Panc1 (cell line): ENCODE results near the gene ZNF76. TPM values are rescaled to one million over a fixed set of nuclear protein-coding genes. Genes with fewer than 3 reads are reported as not detected.

Source experiments
- ATAC-seq: fragments of 200-7000 bp; cut with Tn5 transposase; 2 replicates; pipeline ENCODE4 v1.9.1; 2020; ENCODE audit warnings: mild to moderate bottlenecking, moderate library complexity
- BruUV-seq: library from RNA; stranded (reverse); fragments of 400-500 nt; replicated peaks from 2 replicates; lab custom pipeline; 2021; lab: Mats Ljungman, UMichigan
- CTCF ChIA-PET: fragments of 300-600 bp; sonication (Branson Sonifier 250); formaldehyde crosslinking; loops from one replicate; lab custom pipeline; 2022; ENCODE audit warnings: antibody characterized with exemption; lab: Charles Lee
- POLR2A ChIA-PET: fragments of 300-600 bp; sonication (Branson Sonifier 250); formaldehyde crosslinking; loops from one replicate; lab custom pipeline; 2022; ENCODE audit warnings: antibody characterized with exemption; lab: Charles Lee
- DNase-seq: peaks from one replicate; pipeline ENCODE4 v3.0.0-alpha.2; 2010; ENCODE audit warnings: low read depth, low spot score
- H3K27ac ChIP-seq: 2 replicates; pipeline ENCODE4 v1.5.1; 2011; ENCODE audit warnings: mild to moderate bottlenecking, low read length, inconsistent platforms
- H3K27me3 ChIP-seq: fragments of 200-500 bp; sonication (Bioruptor generic); 2 replicates; pipeline ENCODE4 v1.6.0; 2014; ENCODE audit warnings: low read length, inconsistent platforms; ENCODE audit not compliant: control insufficient read depth, insufficient read depth
- H3K36me3 ChIP-seq: fragments of 200-500 bp; sonication (Bioruptor generic); 2 replicates; pipeline ENCODE4 v1.5.1; 2014; ENCODE audit warnings: inconsistent platforms, mild to moderate bottlenecking, low read length, moderate library complexity; ENCODE audit not compliant: control insufficient read depth, insufficient read depth
- H3K4me1 ChIP-seq: 2 replicates; pipeline ENCODE4 v1.5.1; 2011; ENCODE audit warnings: inconsistent platforms, mild to moderate bottlenecking, low read length, moderate library complexity; ENCODE audit not compliant: control insufficient read depth, insufficient read depth
- H3K4me3 ChIP-seq, 2 experiments: 2 replicates each; pipeline ENCODE4 v1.5.1; 2011 to 2012; ENCODE audit warnings: low read depth in 2 of 2, low read length in 2 of 2, mild to moderate bottlenecking in 2 of 2, inconsistent platforms in 1 of 2, moderate library complexity in 1 of 2
- H3K9me3 ChIP-seq: fragments of 200-500 bp; sonication (Bioruptor generic); 2 replicates; pipeline ENCODE4 v1.5.1; 2014; ENCODE audit warnings: low read depth, mild to moderate bottlenecking, inconsistent platforms, low read length, moderate library complexity; ENCODE audit not compliant: control insufficient read depth, insufficient read depth
- POLR2AphosphoS5 ChIP-seq: IDR thresholded peaks from 2 replicates; pipeline ENCODE4 v1.6.1; 2012; ENCODE audit warnings: mild to moderate bottlenecking, low read depth, low read length, moderate library complexity
- SIN3A ChIP-seq: IDR thresholded peaks from 2 replicates; pipeline ENCODE4 v1.6.1; 2012; ENCODE audit warnings: low read depth, mild to moderate bottlenecking, low read length, moderate library complexity, borderline replicate concordance; ENCODE audit not compliant: insufficient read depth
- TCF7L2 ChIP-seq: IDR thresholded peaks from 2 replicates; pipeline ENCODE4 v1.6.1; 2011; ENCODE audit warnings: mild to moderate bottlenecking, low read depth, low read length, inconsistent platforms
- in situ Hi-C: cut with HindIII; loops from 2 replicates; pipeline ENCODE4 v1.10.0; 2016; ENCODE audit warnings: low sequenced_read_pairs, low pct_unique_long_range_greater_than_20kb
- intact Hi-C: fragments of 100-400 bp; cut with micrococcal nuclease; formaldehyde crosslinking; loops from one replicate; pipeline ENCODE4 v1.10.0; 2022; ENCODE audit not compliant: unreplicated experiment
- total RNA-seq: library from RNA; stranded (reverse); gene quantifications from one replicate; pipeline ENCODE4 v1.2.1, GENCODE V29; 2021; ENCODE audit not compliant: unreplicated experiment
- TF ChIP-seq, protein P1 (sequence below), 2 experiments: IDR thresholded peaks; 2 replicates each; pipeline ENCODE4 v1.6.1; 2011 to 2012; ENCODE audit warnings: low read depth in 2 of 2, control low read depth in 1 of 2, low read length in 1 of 2, mild to moderate bottlenecking in 1 of 2, moderate library complexity in 1 of 2; ENCODE audit not compliant: insufficient read depth in 1 of 2
- TF ChIP-seq, protein P2 (sequence below): fragments of 450-650 bp; IDR thresholded peaks from 2 replicates; pipeline ENCODE4 v1.5.1; 2017; ENCODE audit warnings: mild to moderate bottlenecking

The ZNF76 gene
- total RNA-seq, 1 experiment from 2014 or later: 41.5 TPM

DNA sequence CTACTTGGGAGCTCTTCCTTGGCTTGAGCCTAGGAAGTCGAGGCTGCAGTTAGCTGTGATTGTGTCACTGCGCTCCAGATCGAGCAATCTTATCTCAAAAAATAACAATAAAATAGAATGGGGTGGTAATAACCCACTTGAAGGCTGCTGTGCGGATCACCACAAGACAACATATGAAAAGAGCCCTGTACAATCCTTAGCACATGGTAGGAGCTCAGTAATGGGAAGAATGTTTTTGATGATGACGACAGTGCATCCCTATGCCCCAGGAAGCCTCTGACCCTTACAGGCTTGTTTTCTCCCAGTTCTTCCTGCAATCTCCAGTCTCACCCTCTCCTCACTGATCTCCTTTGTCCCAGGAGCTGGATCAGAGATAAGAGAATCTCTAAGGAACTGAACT lies 30.2 kb upstream of the ZNF76 start:
- no TSS peak for BruUV-seq
- ChIA-PET POLR2A (interaction anchor here (0.5 to 0.6 kb wide), 3 partner anchors 42 to 1426 kb away, joined by 3 to 12 read pairs (median 5); partner anchors contain the start of gene MLN), CTCF (no interaction called here)

DNA sequence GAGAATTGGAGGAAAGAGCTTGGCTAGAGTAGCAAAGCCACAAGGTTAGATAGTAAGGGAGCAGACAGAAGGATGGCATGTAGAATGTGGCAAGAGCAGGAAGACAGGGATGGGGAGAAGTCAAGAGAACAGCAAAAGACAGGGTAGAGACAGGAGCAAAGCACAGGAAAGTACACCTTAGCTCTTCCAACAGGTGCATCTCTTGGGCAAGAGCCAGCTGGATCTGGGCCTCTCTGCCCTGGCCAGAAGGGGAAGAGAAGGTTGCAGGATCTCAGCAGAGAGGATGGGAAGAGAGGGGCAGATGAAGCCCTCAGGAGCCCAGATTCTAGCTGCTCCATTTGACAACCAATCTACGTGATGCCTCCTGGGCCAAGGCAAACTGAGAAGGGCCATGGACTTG lies 29.0 kb upstream of the ZNF76 start:
- TF ChIP-seq TCF7L2: no peak
- TF ChIP-seq, protein P1, sequence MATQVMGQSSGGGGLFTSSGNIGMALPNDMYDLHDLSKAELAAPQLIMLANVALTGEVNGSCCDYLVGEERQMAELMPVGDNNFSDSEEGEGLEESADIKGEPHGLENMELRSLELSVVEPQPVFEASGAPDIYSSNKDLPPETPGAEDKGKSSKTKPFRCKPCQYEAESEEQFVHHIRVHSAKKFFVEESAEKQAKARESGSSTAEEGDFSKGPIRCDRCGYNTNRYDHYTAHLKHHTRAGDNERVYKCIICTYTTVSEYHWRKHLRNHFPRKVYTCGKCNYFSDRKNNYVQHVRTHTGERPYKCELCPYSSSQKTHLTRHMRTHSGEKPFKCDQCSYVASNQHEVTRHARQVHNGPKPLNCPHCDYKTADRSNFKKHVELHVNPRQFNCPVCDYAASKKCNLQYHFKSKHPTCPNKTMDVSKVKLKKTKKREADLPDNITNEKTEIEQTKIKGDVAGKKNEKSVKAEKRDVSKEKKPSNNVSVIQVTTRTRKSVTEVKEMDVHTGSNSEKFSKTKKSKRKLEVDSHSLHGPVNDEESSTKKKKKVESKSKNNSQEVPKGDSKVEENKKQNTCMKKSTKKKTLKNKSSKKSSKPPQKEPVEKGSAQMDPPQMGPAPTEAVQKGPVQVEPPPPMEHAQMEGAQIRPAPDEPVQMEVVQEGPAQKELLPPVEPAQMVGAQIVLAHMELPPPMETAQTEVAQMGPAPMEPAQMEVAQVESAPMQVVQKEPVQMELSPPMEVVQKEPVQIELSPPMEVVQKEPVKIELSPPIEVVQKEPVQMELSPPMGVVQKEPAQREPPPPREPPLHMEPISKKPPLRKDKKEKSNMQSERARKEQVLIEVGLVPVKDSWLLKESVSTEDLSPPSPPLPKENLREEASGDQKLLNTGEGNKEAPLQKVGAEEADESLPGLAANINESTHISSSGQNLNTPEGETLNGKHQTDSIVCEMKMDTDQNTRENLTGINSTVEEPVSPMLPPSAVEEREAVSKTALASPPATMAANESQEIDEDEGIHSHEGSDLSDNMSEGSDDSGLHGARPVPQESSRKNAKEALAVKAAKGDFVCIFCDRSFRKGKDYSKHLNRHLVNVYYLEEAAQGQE (IDR thresholded peaks at IDR 0.05; ENCODE audit: insufficient read depth in 1 of 2, low read depth in 2 of 2, low read length in 1 of 2): no peak
- no peak for TF ChIP-seq SIN3A
- TF ChIP-seq, protein P2, sequence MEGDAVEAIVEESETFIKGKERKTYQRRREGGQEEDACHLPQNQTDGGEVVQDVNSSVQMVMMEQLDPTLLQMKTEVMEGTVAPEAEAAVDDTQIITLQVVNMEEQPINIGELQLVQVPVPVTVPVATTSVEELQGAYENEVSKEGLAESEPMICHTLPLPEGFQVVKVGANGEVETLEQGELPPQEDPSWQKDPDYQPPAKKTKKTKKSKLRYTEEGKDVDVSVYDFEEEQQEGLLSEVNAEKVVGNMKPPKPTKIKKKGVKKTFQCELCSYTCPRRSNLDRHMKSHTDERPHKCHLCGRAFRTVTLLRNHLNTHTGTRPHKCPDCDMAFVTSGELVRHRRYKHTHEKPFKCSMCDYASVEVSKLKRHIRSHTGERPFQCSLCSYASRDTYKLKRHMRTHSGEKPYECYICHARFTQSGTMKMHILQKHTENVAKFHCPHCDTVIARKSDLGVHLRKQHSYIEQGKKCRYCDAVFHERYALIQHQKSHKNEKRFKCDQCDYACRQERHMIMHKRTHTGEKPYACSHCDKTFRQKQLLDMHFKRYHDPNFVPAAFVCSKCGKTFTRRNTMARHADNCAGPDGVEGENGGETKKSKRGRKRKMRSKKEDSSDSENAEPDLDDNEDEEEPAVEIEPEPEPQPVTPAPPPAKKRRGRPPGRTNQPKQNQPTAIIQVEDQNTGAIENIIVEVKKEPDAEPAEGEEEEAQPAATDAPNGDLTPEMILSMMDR: no peak
- TF ChIP-seq POLR2AphosphoS5: no peak
- DNase-seq (no peak), ATAC-seq (no peak)
- BruUV-seq: no TSS peak
- H3K36me3 ChIP-seq: 0 out of 2 replicates have a peak, but pooled peaks cover 2% of the 10 kb centered on the region
- no peak overlapping the region for H3K27ac ChIP-seq
- H3K4me1 ChIP-seq: no peaks in the 10 kb centered on the region
- ChIA-PET CTCF (no interaction called here), POLR2A (no interaction called here)
- H3K4me3 ChIP-seq: no peak overlapping the region
- no peaks in the 10 kb centered on the region for H3K27me3 ChIP-seq
- in situ Hi-C loops: no loop called here
- H3K9me3 ChIP-seq: no peaks in the 10 kb centered on the region; the same call in 1 of the 2 replicates
- intact Hi-C loops: no loop called here

More for the DNA sequence above, 30.2 kb upstream of the ZNF76 start:
- Histone ChIP-seq H3K27me3 (no peaks in the 10 kb centered on the region), H3K27ac (no peak overlapping the region), H3K36me3 (0 out of 2 replicates have a peak, but pooled peaks cover 2% of the 10 kb centered on the region), H3K4me3 (no peak overlapping the region), H3K4me1 (no peaks in the 10 kb centered on the region), H3K9me3 (no peaks in the 10 kb centered on the region)
- no peak for DNase-seq
- ATAC-seq: no peak
- intact Hi-C loops (no loop called here), in situ Hi-C loops (no loop called here)
- TF ChIP-seq POLR2AphosphoS5 (no peak), SIN3A (no peak), TCF7L2 (no peak)
- TF ChIP-seq, protein P1 (IDR thresholded peaks at IDR 0.05; ENCODE audit: insufficient read depth in 1 of 2, low read depth in 2 of 2, low read length in 1 of 2): no peak
- TF ChIP-seq, protein P2: no peak
